GM23248 (cell line): ENCODE data around the gene FAM72C.
"Not testable (repeated sequence)": the region's sequence is repeated elsewhere in the genome, so short reads cannot be mapped to it uniquely, and the experiment has no call there.

Experiments
- EZH2 ChIP-seq: fragments of 200-600 bp; sonication (generic); IDR thresholded peaks from 2 replicates; pipeline ENCODE4 v1.6.1; 2018; ENCODE audit warnings: antibody characterized with exemption, mild to moderate bottlenecking; ENCODE audit not compliant: insufficient read depth, poor library complexity, severe bottlenecking
- EZH2phosphoT487 ChIP-seq: fragments of 200-600 bp; sonication (generic); IDR thresholded peaks from 2 replicates; pipeline ENCODE4 v1.6.1; 2018; ENCODE audit warnings: antibody characterized with exemption, moderate library complexity, mild to moderate bottlenecking, low read depth; ENCODE audit not compliant: insufficient read depth

- not testable (repeated sequence) for TF ChIP-seq EZH2, EZH2phosphoT487
These were observed 5.9 kb downstream of the FAM72C start for GRCh38 chr1:143965860-143966259.
